HG02610 (cell line): ENCODE results near the gene RFX2.
"Not testable (repeated sequence)": the region's sequence is repeated elsewhere in the genome, so short reads cannot be mapped to it uniquely, and the experiment has no call there.

ENCODE experiments used
- ATAC-seq: cut with Tn5 transposase; IDR thresholded peaks from one replicate; pipeline ENCODE4 v1.9.1; 2021; ENCODE audit warnings: mild to moderate bottlenecking, moderate library complexity; ENCODE audit not compliant: unreplicated experiment

RFX2 gene

GRCh38 chr19:5993648-5994358, 116.5 kb downstream of the RFX2 start:
- no peak for ATAC-seq

GRCh38 chr19:5993201-5993600, 117.1 kb downstream of the RFX2 start:
- no peak for ATAC-seq

- no peak for ATAC-seq
Observed at GRCh38 chr19:5992756-5993155, 117.5 kb downstream of the RFX2 start.

- ATAC-seq = no peak
Observed at GRCh38 chr19:5991244-5991838, 119.0 kb downstream of the RFX2 start.

GRCh38 chr19:5990289-5990797, 120.0 kb downstream of the RFX2 start:
- ATAC-seq = no peak

- ATAC-seq = no peak
Observed at GRCh38 chr19:5989388-5990074, 120.8 kb downstream of the RFX2 start.

GRCh38 chr19:5988517-5989387, 121.5 kb downstream of the RFX2 start:
- no peak for ATAC-seq

DNA sequence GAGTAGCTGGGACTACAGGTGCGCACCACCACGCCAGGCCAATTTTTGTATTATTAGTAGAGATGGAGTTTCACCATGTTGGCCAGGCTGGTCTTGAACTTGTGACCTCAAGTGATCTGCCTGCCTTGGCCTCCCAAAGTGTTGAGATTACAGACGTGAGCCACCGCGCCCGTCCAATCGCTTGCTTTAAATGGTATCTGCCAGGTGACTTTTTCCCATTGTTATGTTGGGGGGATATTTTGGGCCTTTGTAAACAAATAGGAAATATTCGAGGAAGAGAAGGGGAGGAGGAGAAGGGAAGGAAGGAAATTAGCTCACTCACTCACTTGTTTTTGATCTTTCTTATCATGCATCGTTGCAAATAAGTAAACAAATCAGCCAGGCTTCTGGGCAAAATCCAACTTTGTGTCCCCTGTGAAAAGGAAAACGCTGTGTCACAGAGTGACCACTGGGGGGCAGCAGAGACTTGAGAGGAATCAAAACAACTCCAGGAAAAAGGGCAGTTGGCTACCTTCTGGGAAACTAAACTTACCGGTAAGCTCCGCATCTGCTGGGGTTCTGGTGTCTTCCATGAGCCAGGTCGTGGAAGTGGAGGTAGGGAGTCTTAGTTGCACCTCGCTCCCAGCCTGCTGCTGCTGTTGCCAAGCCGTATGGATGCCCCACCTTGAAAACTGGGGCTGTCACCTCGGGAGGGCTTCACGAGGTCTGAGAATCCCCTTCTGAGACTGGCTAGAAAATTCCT, 123.1 kb downstream of the RFX2 start:
- ATAC-seq = no peak

- not testable (repeated sequence) for ATAC-seq
Observed at GRCh38 chr19:5985837-5986236, 124.5 kb downstream of the RFX2 start.

GRCh38 chr19:5985098-5985783, 125.1 kb downstream of the RFX2 start:
- ATAC-seq = no peak

DNA sequence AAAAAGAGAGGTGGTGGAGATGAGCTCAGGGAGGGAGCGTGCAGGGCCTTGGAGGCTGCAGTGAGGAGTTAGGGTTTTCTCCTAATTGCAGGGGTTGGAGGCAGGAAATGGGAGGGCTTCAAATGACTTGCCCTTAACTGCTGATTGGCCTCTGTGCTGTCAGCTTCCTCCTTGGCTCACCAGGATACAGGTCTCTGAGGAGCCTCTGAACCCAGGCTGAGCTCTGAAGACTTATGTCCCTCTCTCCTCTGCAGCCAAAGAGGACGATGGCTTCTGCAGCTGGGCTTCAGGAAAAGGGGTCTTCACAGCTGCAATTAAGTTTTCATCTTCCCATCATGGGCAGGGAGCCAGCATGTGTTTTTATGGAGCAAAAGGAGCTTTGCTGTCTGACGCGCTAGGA, 125.7 kb downstream of the RFX2 start:
- no peak for ATAC-seq

GRCh38 chr19:5983367-5983955, 126.8 kb downstream of the RFX2 start:
- no peak for ATAC-seq

GRCh38 chr19:5978606-5979552, 131.4 kb downstream of the RFX2 start:
- no peak for ATAC-seq

GRCh38 chr19:5977785-5978605, 132.3 kb downstream of the RFX2 start, which contains the start of gene RANBP3:
TSS of gene RANBP3 (minus strand) at chr19:5978140. CDS start at chr19:5978082, 58 bp downstream.
- peak; percentile 84 for ATAC-seq

- peak; percentile 3 for ATAC-seq
Observed at GRCh38 chr19:5977222-5977784, 133.0 kb downstream of the RFX2 start.

DNA sequence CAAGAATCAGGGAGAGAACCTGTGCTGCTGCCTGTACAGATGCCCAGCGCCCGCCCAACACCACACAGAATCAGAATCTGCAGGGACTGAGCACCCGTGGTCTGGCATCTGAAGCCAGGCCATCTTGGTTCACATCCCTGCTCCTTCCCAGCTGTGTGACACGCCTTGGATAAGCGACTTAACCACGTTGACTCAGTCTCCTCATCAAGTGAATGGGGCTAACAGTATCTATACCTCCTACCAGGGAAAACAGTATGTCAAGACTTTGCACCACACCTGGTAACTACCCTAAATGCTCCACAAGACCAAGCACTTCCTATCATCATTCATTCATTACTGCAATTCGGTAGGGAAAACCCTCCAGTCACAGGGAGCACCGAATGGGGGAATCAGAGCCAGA, 133.5 kb downstream of the RFX2 start:
- no peak for ATAC-seq

GRCh38 chr19:5975388-5975728, 134.9 kb downstream of the RFX2 start:
- no peak for ATAC-seq
